HepG2 (cell line): ENCODE results near the gene ST6GALNAC3. TPM values are rescaled to one million over a fixed set of nuclear protein-coding genes. Genes with fewer than 3 reads are reported as not detected.

Experiments
- ATAC-seq: fragments of 200-7000 bp; cut with Tn5 transposase; 3 replicates; pipeline ENCODE4 v1.9.1; 2020; ENCODE audit warnings: mild to moderate bottlenecking, moderate library complexity
- BruUV-seq: library from RNA; stranded (reverse); fragments of 400-500 nt; replicated peaks from 2 replicates; lab custom pipeline; 2021; lab: Mats Ljungman, UMichigan
- CTCF ChIA-PET: fragments of 300-600 bp; formaldehyde crosslinking; extraction: SDS; loops from one replicate; lab custom pipeline; 2021; ENCODE audit warnings: low total read pairs, inconsistent platforms, low intra/inter-chr PET ratio; lab: Yijun Ruan, JAX
- POLR2A ChIA-PET: fragments of 350-600 bp; sonication (Branson Sonifier 250); formaldehyde crosslinking; loops from one replicate; lab custom pipeline; 2020; ENCODE audit warnings: antibody characterized with exemption, inconsistent platforms; lab: Yijun Ruan, JAX
- DNase-seq: peaks from one replicate; pipeline ENCODE4 v3.0.0-alpha.2; 2015; ENCODE audit warnings: low spot score
- FAIRE-seq: peaks from 3 replicates; lab custom pipeline; 2011; peaks lifted over from hg19 to GRCh38; lab: Jason Lieb, UNC
- H2AFZ ChIP-seq: one replicate; pipeline ENCODE4 v1.6.1; 2011; ENCODE audit warnings: low read length, inconsistent platforms
- H3K27ac ChIP-seq: fragments of 300-600 bp; 3 replicates; pipeline ENCODE4 v1.8.0; 2011; ENCODE audit warnings: mixed run types, mild to moderate bottlenecking, mixed read lengths, low read length, inconsistent platforms; ENCODE audit not compliant: insufficient read depth; ENCODE audit errors: extremely low read length
- H3K27me3 ChIP-seq, 2 experiments: fragments of 200-600 bp in 1 of 2; 2 replicates in 1 of 2; 3 replicates in 1 of 2; pipeline versions ENCODE4 v1.6.0 to v1.8.0; 2011; ENCODE audit warnings: low read length in 2 of 2, mild to moderate bottlenecking in 2 of 2, moderate library complexity in 2 of 2, inconsistent platforms in 1 of 2; ENCODE audit not compliant: insufficient read depth in 2 of 2, control insufficient read depth in 1 of 2
- H3K36me3 ChIP-seq, 2 experiments: fragments of 200-600 bp in 1 of 2; replicated peaks in 1 of 2; 2 replicates in 1 of 2; 3 replicates in 1 of 2; pipeline versions ENCODE4 v1.5.1 to v1.8.0; 2011; ENCODE audit warnings: low read length in 2 of 2, inconsistent platforms in 1 of 2; ENCODE audit not compliant: insufficient read depth in 2 of 2, control insufficient read depth in 1 of 2
- H3K4me1 ChIP-seq: 2 replicates; pipeline ENCODE4 v1.5.1; 2012; ENCODE audit warnings: low read length, inconsistent platforms; ENCODE audit not compliant: insufficient read depth
- H3K4me2 ChIP-seq: 2 replicates; pipeline ENCODE4 v1.6.0; 2011; ENCODE audit warnings: low read depth, low read length, inconsistent platforms
- H3K4me3 ChIP-seq, 3 experiments: fragments of 200-600 bp in 1 of 3; sonication (generic), shearing (Covaris generic) in 1 of 3; replicated peaks in 1 of 3; 2 replicates each; pipeline ENCODE4 v1.5.1; 2011 to 2016; ENCODE audit warnings: low read length in 3 of 3, inconsistent platforms in 2 of 3, low read depth in 2 of 3, mild to moderate bottlenecking in 2 of 3, control low read depth in 1 of 3, mixed read lengths in 1 of 3; ENCODE audit not compliant: insufficient read depth in 1 of 3
- H3K79me2 ChIP-seq: one replicate; pipeline ENCODE4 v1.6.1; 2011; ENCODE audit warnings: low read length, inconsistent platforms; ENCODE audit not compliant: insufficient read depth
- H3K9ac ChIP-seq: 2 replicates; pipeline ENCODE4 v1.6.0; 2011; ENCODE audit warnings: mild to moderate bottlenecking, low read depth, low read length, inconsistent platforms; ENCODE audit not compliant: insufficient read depth
- H3K9me3 ChIP-seq: 2 replicates; pipeline ENCODE4 v1.5.1; 2012; ENCODE audit warnings: mild to moderate bottlenecking, low read length
- H4K20me1 ChIP-seq: 2 replicates; pipeline ENCODE4 v1.6.0; 2011; ENCODE audit warnings: inconsistent platforms, mild to moderate bottlenecking, low read length, moderate library complexity; ENCODE audit not compliant: insufficient read depth
- CHD4 ChIP-seq: fragments of 200-600 bp; sonication (generic); IDR thresholded peaks from 2 replicates; pipeline ENCODE4 v1.7.0; 2017; ENCODE audit warnings: mild to moderate bottlenecking, low read length, borderline replicate concordance
- HMGXB3 ChIP-seq: sonication (generic); formaldehyde crosslinking; IDR thresholded peaks from 2 replicates; pipeline ENCODE4 v1.4.0; 2020; ENCODE audit warnings: missing genetic modification reagents, borderline replicate concordance
- MATR3 ChIP-seq: sonication (generic); formaldehyde crosslinking; IDR thresholded peaks from 2 replicates; pipeline ENCODE4 v1.4.0; 2020; ENCODE audit warnings: missing genetic modification reagents
- MBD4 ChIP-seq: IDR thresholded peaks from 2 replicates; pipeline ENCODE4 v1.6.1; 2012; ENCODE audit warnings: low read length, inconsistent platforms, borderline replicate concordance
- NR0B2 ChIP-seq: sonication (generic); formaldehyde crosslinking; IDR thresholded peaks from 2 replicates; pipeline ENCODE4 v1.4.0; 2020; ENCODE audit warnings: mild to moderate bottlenecking, missing genetic modification reagents
- SMARCE1 ChIP-seq: fragments of 450-650 bp; IDR thresholded peaks from 2 replicates; pipeline ENCODE4 v1.6.1; 2017; ENCODE audit warnings: borderline replicate concordance
- SNAI1 ChIP-seq: sonication (generic); formaldehyde crosslinking; IDR thresholded peaks from 2 replicates; pipeline ENCODE4 v1.5.0; 2020; ENCODE audit warnings: mild to moderate bottlenecking, missing genetic modification reagents, borderline replicate concordance
- SP140L ChIP-seq: sonication (generic); formaldehyde crosslinking; IDR thresholded peaks from 2 replicates; pipeline ENCODE4 v1.4.0; 2020; ENCODE audit warnings: missing genetic modification reagents, borderline replicate concordance
- ZNF207 ChIP-seq: fragments of 450-650 bp; IDR thresholded peaks from 2 replicates; pipeline ENCODE4 v1.6.1; 2016; ENCODE audit warnings: antibody characterized with exemption, borderline replicate concordance
- ZNF296 ChIP-seq: sonication (generic); formaldehyde crosslinking; conservative IDR thresholded peaks from 2 replicates; pipeline ENCODE4 v1.5.0; 2020; ENCODE audit warnings: mild to moderate bottlenecking, missing genetic modification reagents
- ZNF333 ChIP-seq: sonication (generic); formaldehyde crosslinking; IDR thresholded peaks from 2 replicates; pipeline ENCODE4 v1.4.0; 2020; ENCODE audit warnings: mild to moderate bottlenecking, missing genetic modification reagents, borderline replicate concordance
- ZNF414 ChIP-seq: sonication (generic); formaldehyde crosslinking; IDR thresholded peaks from 2 replicates; pipeline ENCODE4 v1.5.0; 2020; ENCODE audit warnings: missing genetic modification reagents
- ZNF496 ChIP-seq: sonication (generic); formaldehyde crosslinking; IDR thresholded peaks from 2 replicates; pipeline ENCODE4 v1.8.1; 2023; ENCODE audit warnings: mild to moderate bottlenecking, moderate library complexity, missing genetic modification reagents; ENCODE audit not compliant: insufficient replicate concordance
- ZNF530 ChIP-seq: sonication (generic); formaldehyde crosslinking; IDR thresholded peaks from 2 replicates; pipeline ENCODE4 v1.5.0; 2020; ENCODE audit warnings: low read depth, mild to moderate bottlenecking, missing genetic modification reagents
- ZNF773 ChIP-seq: sonication (generic); formaldehyde crosslinking; IDR thresholded peaks from 2 replicates; pipeline ENCODE4 v1.4.0; 2020; ENCODE audit warnings: missing genetic modification reagents, borderline replicate concordance
- ZNF816 ChIP-seq: sonication (generic); formaldehyde crosslinking; IDR thresholded peaks from 2 replicates; pipeline ENCODE4 v1.8.0; 2022; ENCODE audit warnings: missing genetic modification reagents, mild to moderate bottlenecking, borderline replicate concordance
- WGBS: methylation state at CpG from one replicate; pipeline ENCODE4 v1.1.6; 2017; ENCODE audit warnings: low lambda C conversion rate; 5-methylcytosine and 5-hydroxymethylcytosine counted together
- in situ Hi-C: cut with HindIII; loops from 2 replicates; pipeline ENCODE4 v1.10.0; 2017; ENCODE audit warnings: low pct_unique_long_range_greater_than_20kb; ENCODE audit not compliant: extremely low pct_ligation_motif_present
- intact Hi-C: fragments of 100-400 bp; cut with micrococcal nuclease; formaldehyde crosslinking; loops from one replicate; pipeline ENCODE4 v1.10.0; 2022; ENCODE audit not compliant: unreplicated experiment
- polyA plus RNA-seq, 8 experiments: library from polyadenylated mRNA; depleted of rRNA in 3 of 8; stranded (reverse) in 7 of 8; unstranded in 1 of 8; fragments of >200 nt; fragmentation: Illumina TruSeq in 4 of 8; extraction: Trizol in 4 of 8; gene quantifications; 2 replicates each; pipeline versions ENCODE4 v1.2.1 to v1.2.3, GENCODE V29; 2011 to 2016; ENCODE audit warnings: low read depth in 4 of 8, missing spikeins in 1 of 8, mixed read lengths in 1 of 8; ENCODE audit not compliant: insufficient read depth in 1 of 8
- total RNA-seq, 5 experiments: library from RNA; depleted of rRNA; stranded (reverse); fragments of >200 nt; fragmentation: Illumina TruSeq; extraction: Trizol; gene quantifications; 2 replicates each; pipeline ENCODE4 v1.2.3, GENCODE V29; 2016; ENCODE audit warnings: low read depth in 1 of 5
- TF ChIP-seq, protein P1 (sequence below): sonication (generic); formaldehyde crosslinking; IDR thresholded peaks from 2 replicates; pipeline ENCODE4 v1.5.0; 2020; ENCODE audit warnings: mild to moderate bottlenecking, missing genetic modification reagents, borderline replicate concordance

Gene ST6GALNAC3
- total and polyA plus RNA-seq, 2 of the 13 experiments (the other 11 are each of a cell fraction or from before 2014, with no cell fraction given) = not detected

- TF ChIP-seq HMGXB3 (no peak), ZNF816 (CRISPR knock-in tag) (no peak)
Measured at GRCh38 chr1:76268341-76268740, 193.8 kb downstream of the ST6GALNAC3 start (continued).

DNA sequence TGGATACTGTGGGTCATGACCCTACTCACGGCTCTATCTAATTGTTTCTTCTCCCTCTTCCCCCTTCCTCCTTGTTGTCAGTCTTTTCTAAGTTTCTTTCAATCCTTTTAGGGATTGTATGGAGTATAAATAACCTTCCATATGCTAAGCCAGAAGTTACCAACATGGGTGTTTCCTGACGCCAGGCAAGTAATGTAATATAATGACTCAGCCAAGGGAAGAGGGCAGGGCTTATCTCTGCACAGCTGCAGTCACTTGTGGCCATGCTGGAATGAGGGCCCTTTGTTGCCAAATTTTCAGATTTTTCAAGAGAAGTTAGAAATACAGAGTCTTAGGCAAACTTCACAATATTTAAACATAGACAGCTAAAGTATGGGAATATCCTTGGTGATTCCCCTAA, 194.6 kb downstream of the ST6GALNAC3 start:
- POLR2A ChIA-PET = no interaction called here
- no peaks in the 10 kb centered on the region for H3K27me3 ChIP-seq
- DNase-seq (no peak), ATAC-seq (no peak), FAIRE-seq (no peak)
- H3K9me3 ChIP-seq = no peaks in the 10 kb centered on the region
- H3K4me1 ChIP-seq = no peaks in the 10 kb centered on the region
- no peak overlapping the region for H3K9ac ChIP-seq
- in situ Hi-C loops = no loop called here
- no peaks in the 10 kb centered on the region for H3K36me3 ChIP-seq
- no peak overlapping the region for H3K4me2 ChIP-seq
- H3K79me2 ChIP-seq = no peaks in the 10 kb centered on the region
- no peaks in the 10 kb centered on the region for H4K20me1 ChIP-seq
- H2AFZ ChIP-seq = no peak overlapping the region
- 3% methylated on average over 2 of the region's 2 CpGs for WGBS
- intact Hi-C loops = no loop called here
- no TSS peak for BruUV-seq
- no peak overlapping the region for H3K4me3 ChIP-seq
- CTCF ChIA-PET = no interaction called here
- H3K27ac ChIP-seq = no peak overlapping the region
- TF ChIP-seq ZNF296 (CRISPR knock-in tag) (no peak), ZNF773 (CRISPR knock-in tag) (no peak), SP140L (no peak), CHD4 (no peak), MBD4 (no peak), ZNF333 (CRISPR knock-in tag) (no peak), ZNF496 (CRISPR knock-in tag) (no peak), SMARCE1 (no peak), ZNF207 (no peak), ZNF530 (CRISPR knock-in tag) (no peak), MATR3 (CRISPR knock-in tag) (no peak), SNAI1 (no peak), ZNF414 (no peak), NR0B2 (no peak)
- TF ChIP-seq, protein P1, sequence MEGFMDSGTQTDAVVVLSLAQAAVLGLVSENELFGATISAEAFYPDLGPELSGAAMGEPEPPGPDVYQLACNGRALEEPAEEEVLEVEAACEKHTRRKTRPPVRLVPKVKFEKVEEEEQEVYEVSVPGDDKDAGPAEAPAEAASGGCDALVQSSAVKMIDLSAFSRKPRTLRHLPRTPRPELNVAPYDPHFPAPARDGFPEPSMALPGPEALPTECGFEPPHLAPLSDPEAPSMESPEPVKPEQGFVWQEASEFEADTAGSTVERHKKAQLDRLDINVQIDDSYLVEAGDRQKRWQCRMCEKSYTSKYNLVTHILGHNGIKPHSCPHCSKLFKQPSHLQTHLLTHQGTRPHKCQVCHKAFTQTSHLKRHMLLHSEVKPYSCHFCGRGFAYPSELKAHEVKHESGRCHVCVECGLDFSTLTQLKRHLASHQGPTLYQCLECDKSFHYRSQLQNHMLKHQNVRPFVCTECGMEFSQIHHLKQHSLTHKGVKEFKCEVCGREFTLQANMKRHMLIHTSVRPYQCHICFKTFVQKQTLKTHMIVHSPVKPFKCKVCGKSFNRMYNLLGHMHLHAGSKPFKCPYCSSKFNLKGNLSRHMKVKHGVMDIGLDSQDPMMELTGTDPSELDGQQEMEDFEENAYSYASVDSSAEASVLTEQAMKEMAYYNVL (CRISPR knock-in tag) = no peak
